MM.1S (cell line): ENCODE results near the gene PLCZ1.

Source experiments
- CTCF ChIP-seq: fragments of 300-600 bp; sonication (generic); IDR thresholded peaks from 2 replicates; pipeline ENCODE4 v1.5.1; 2016; ENCODE audit warnings: antibody characterized with exemption, low read length, mixed read lengths
- EZH2 ChIP-seq: fragments of 300-600 bp; sonication (generic); optimal IDR thresholded peaks from 2 replicates; pipeline ENCODE3; 2017; ENCODE audit warnings: low read depth, mild to moderate bottlenecking, antibody characterized with exemption, low read length, mixed read lengths
- EZH2phosphoT487 ChIP-seq: fragments of 300-600 bp; sonication (generic); IDR thresholded peaks from 2 replicates; pipeline ENCODE4 v1.6.1; 2018; ENCODE audit warnings: antibody characterized with exemption, low read length

DNA sequence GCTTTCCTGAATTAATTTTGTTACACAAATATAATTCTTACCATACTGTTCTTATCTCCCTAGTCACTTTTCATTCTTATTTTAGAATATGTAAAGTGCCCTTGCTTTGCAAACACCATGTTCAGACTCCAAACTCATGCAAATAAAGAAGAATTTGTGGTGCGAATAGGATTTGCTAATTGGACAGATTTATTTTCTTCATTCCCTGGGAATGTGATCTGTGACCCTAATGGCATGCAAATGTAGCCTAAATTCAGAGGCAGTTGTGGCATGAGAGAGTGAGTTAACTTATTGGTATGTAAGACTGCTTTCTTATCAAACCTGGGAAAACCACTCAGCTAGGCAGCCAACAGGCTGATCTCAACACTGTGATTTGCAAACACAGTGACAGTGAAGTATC lies 10.1 kb upstream of the PLCZ1 start:
- TF ChIP-seq CTCF (no peak), EZH2 (no peak), EZH2phosphoT487 (no peak)
